NCI-H510A (cell line): ENCODE measurements around the gene SYNE4.

Experiments
- DNase-seq: peaks from one replicate; lab custom pipeline; 2025; lab: John Stamatoyannopoulos, UW

Gene SYNE4

DNA sequence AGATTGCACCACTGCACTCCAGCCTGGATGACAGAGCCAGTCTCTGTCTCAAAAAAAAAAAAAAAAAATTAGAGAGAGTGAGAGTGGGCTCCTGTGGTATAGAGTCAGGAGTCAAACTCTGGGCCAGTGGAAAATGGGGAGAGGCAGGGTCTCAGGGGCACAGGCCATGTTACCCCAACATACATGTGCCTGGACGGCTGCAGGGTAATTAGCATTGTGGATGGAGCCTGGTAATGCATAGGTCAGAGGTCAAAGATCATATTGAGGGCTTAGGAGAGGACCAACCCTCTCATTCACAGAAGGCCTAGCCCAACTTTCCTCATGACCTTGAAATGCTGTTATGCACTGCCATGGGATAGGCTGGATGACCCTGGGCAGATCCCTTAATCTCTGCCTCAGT lies 16.9 kb upstream of the SYNE4 start:
- DNase-seq = no peak

DNA sequence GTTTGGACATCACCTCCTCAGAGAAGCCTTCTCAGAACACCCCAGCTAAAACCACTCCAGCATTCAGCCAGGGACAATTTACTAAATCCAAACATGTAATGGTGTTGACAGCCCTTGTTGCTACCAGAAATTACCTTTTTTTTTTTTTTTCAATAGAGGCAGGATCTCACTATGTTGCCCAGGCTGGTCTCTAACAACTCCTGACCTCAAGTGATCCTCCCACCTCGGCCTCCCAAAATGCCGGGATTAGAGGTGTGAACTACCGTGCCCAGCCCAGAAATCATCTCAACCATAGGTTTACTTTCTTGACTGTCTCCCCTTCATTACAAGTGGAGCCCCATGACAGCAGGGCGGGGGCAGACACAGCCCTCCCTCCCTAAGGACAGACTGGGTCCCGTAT lies 14.8 kb upstream of the SYNE4 start:
- DNase-seq = no peak

GRCh38 chr19:36019061-36019670 lies 10.6 kb upstream of the SYNE4 start:
- DNase-seq = no peak

GRCh38 chr19:36014012-36014924 lies 5.7 kb upstream of the SYNE4 start, which contains the start of gene ALKBH6:
Gene ALKBH6, minus strand, starts transcription at chr19:36014213. Its CDS starts 816 bp downstream, at chr19:36013397.
- peak; percentile 98 for DNase-seq

GRCh38 chr19:36013280-36014011 lies 4.8 kb upstream of the SYNE4 start:
- no peak for DNase-seq

DNA sequence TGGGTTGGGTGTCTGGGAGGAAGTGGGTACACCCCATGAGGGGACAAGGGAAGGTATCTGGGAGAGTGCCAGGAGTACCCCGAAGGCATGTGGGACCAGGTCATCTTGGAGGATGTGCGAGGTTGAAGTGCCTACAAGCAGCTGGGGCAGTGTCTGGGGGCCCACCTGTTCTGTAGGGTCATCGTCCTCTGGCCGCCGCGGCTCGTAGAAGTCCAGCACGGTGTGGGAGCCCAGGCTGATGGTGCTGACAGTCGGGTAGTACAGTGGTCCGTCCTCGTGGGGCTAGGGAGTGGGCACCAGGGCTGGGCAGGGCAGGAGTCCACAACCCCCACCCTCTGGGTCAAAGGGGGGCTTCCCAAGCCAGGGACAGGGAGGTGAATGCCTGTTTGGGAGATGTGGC lies 1.8 kb upstream of the SYNE4 start:
- no peak for DNase-seq

DNA sequence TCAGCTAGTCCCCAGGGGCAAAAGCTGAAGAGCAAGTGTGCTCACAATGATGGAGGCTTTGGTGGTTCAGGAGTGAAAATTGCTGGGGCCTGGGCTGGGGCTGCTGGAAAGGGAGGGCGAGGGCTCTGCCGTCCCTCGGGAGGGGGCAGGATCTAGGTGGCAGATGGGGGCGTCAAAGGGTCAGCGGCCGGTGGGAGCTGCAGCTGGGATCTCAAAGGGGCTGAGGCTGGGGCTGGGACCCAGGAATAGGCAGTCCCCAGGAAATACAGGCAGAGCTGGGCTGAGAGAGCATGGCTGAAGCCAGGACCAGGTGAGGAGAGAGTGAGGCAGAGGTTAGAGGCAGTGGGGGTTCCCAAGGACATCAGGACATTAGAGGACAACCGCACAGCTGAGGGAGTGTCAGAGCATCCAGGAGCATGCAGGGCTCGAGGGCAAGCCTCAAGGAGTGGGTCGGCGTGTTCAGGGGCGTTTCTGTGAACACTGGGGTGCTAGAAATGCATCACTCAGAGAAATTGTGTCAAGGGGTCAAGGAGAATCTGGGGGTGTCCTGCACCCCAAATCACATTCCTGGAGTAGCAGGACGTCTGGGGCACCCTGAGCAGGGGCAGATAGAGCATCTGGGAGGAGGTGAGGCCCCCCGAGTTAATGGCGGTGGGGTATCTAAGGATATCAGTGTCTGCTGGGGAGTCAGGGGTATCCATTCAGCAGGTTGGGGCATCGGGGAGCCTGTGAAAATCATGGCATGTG lies 1.2 kb upstream of the SYNE4 start:
- DNase-seq = no peak

GRCh38 chr19:36009220-36009619 lies 607 bp upstream of the SYNE4 start:
- DNase-seq = peak; percentile 53

DNA sequence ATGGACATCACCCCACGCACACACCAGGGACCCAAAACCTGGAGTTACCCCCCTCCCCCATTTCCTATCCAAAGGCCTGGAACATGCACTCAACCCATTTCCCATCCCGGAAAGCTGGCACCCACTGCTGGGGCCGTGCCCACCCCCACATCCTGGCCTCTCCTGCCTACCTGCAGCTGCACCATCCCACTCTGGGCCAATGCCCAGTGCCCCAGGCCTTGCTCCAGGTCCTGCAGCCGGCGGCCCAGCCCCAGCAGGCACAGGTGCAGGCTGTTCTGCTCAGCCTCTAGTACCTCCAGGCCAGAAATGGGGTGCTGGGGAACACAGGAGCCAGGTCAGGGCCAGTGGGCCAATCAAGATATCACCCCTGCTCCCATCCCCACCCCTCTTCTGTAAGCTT lies 1.7 kb downstream of the SYNE4 start:
- DNase-seq = no peak

GRCh38 chr19:36003284-36003683 lies 5.3 kb downstream of the SYNE4 start:
- DNase-seq = no peak

GRCh38 chr19:36001605-36002004 lies 7.0 kb downstream of the SYNE4 start:
- DNase-seq = no peak

DNA sequence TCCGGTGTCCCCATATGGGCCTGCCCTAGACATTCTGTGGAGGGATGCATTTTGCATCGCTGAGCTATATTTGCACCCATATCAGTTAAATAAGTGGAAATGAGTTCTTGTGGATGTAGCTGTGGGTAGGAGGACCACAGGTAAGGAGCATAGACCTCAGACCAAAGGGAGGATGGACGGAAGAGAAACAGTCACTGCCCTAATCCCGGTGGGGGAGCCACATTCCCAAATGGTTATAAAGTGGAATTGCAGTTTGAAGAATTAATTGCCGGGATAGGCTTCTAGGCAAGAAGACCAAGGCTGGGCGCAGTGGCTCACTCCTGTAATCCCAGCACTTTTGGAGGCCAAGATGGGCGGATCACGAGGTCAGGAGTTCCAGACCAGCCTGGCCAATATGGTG lies 11.8 kb downstream of the SYNE4 start:
- DNase-seq = no peak

GRCh38 chr19:35995048-35995993 lies 13.3 kb downstream of the SYNE4 start, which contains the start of gene SDHAF1:
Gene SDHAF1, plus strand, starts transcription at chr19:35995188. Its CDS starts 87 bp downstream, at chr19:35995275.
- peak; percentile 86 for DNase-seq

- DNase-seq = no peak
Measured at GRCh38 chr19:35993923-35994598, 14.6 kb downstream of the SYNE4 start.

- DNase-seq = no peak
Measured at GRCh38 chr19:35992907-35993765, 15.5 kb downstream of the SYNE4 start.

- DNase-seq = no peak
Measured at GRCh38 chr19:35991731-35992450, 16.7 kb downstream of the SYNE4 start.

- no peak for DNase-seq
Measured at GRCh38 chr19:35990771-35991730, 17.6 kb downstream of the SYNE4 start.
